HG02678 (cell line): ENCODE measurements around the gene BMP7.

Experiments used
- ATAC-seq: cut with Tn5 transposase; IDR thresholded peaks from one replicate; pipeline ENCODE4 v1.9.1; 2021; ENCODE audit warnings: mild to moderate bottlenecking, moderate library complexity; ENCODE audit not compliant: unreplicated experiment

Gene BMP7

GRCh38 chr20:57214948-57215347 lies 51.5 kb downstream of the BMP7 start:
- ATAC-seq, result no peak

DNA sequence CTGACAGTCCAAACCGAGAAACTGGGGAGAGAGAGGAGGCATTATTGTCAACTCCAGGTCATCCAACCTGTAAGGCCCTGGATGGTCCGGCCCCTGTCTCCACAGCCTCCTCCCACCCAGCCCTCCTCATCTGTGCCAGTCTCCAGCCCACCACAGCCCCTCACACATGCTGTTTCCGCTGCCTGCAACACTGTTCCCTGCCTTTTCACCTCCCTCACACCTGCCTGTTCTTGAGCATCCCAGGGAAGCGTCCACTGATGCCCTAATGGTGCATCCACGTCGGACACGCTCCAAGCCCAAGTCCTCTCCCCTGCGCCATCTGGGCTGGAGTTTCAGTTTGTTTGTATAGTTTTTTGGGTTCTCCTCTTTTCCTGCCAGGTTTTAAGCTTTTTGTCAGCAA lies 52.0 kb downstream of the BMP7 start:
- ATAC-seq, result no peak

GRCh38 chr20:57213924-57214323 lies 52.5 kb downstream of the BMP7 start:
- ATAC-seq, result no peak

DNA sequence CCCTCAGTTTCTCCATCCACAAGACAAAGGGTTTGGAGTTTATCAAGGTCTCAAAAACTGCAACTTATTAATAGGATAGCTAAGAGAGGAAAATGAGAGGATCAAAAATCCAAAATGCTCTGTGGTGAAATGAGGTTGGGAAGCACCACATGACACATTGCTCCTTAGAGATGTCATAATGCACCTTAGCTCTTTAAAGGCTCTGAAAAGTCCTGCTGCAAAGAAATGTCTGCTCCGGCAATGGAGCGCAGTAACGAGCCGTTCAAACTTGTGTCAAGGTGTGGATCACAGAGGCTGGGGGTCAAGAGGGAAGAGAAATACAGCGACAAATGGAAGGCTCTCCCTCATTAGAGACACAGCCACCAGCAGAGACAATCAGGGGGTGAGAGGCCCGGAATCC lies 53.1 kb downstream of the BMP7 start:
- no peak for ATAC-seq

- no peak for ATAC-seq
Observed at GRCh38 chr20:57212534-57213276, 53.7 kb downstream of the BMP7 start.

DNA sequence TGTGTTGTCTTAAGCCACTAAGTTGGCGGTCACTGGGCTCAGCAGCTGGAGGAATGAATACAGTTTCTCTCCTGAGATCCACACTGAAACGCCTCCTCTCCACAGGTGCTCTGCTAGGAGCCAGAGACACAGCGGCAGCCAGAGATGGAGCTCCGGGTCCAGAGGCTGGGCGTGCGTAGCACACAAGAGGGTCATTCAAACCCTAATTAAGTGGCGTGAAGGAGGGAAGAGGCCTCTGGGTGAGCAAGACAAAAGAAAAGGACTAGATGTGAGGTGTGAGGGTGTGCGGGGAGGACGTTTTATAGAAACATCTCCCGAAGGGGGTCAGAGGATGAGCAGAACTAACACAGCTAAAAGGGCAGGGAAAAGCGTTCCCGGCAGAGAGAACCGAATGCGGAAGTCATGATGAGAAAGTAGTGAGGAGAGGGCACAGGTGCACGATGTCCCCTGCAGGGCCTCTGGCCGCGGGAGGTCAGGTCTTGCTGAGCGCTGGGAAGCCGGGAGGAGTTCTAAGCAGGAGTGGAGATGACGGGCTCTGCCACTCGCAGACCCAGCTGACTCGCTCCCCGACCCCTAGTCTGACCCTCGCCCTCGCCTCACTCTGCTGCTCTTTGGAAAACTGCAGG lies 54.4 kb downstream of the BMP7 start:
- no peak for ATAC-seq

DNA sequence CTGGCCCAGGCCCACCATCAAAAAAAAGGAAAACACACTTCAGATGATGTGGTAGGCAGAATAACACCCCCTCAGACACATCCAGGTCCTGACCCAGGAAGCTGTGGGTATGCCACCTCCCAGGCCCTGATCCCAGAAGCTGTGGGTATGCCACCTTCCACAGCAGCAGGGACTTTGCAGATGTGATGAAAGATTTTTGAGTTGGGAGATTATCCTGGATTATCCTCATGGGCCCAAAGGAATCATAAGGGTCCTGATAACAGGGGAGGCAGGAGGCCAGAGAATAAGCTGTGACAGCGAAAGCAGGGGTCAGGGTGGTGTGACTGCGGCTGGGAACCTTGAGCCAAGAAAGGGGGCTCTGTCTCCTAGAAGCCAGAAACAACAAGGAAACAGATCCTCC lies 55.0 kb downstream of the BMP7 start:
- no peak for ATAC-seq

- ATAC-seq, result no peak
Observed at GRCh38 chr20:57210911-57211280, 55.5 kb downstream of the BMP7 start.

DNA sequence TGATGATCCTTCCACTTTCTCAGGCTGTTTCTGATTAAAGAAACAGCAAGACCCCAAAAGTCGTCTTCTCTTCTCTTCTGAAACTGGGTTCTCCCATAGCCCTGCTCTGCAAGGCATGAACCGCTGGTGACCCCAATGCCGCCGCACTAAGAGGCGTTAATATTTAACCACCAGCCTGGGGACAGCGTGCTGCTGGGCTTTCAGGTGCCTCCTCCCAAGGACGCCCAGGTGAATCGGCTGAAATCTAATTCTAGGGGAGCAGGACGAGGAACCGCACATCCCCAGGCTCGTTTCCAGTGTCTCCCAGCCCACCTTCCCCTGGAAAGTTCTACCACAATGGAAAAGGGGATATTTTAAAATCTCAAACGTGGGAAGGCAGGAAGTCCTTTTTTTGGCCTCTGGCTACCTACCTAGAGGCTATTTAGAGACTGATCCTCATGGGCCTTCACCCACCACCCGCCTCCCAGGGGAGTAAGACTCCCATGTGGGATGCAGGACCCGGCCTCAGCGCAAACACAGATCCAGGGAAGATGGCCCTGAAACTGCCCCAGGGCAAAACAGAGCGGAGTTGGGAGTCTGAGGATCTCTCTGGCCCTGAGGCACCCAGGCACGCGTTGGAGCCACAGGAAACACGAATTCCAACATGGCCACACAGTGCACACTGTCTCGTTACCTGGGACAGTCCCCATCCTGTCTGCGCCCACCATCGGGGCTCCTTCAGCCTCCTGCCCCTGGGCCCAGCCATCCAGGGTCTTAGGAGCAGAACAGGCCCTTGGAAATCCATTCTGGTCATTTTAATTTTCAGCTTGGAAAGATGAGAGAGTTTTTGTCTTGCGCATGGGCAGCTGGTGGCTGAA lies 56.2 kb downstream of the BMP7 start:
- ATAC-seq, result no peak

GRCh38 chr20:57209413-57209812 lies 57.0 kb downstream of the BMP7 start:
- ATAC-seq, result no peak

DNA sequence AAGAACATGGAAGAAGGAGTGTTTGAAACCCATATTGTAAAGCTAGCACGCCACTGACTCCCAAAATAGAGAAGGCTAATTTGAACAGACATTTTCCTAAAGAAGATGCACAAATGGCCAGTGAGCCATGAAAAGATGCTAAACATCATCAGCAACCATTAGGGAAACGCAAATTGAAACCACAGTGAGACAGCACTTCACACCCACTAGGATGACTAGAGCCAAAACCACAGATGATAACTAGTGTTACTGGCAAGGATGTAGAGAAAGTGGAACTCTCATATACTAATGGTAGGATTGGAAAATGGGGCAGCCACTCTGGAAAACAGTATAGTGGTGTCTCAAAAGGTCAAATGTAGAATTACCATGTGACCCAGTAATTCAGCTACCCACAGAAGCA lies 58.2 kb downstream of the BMP7 start:
- ATAC-seq, result no peak

DNA sequence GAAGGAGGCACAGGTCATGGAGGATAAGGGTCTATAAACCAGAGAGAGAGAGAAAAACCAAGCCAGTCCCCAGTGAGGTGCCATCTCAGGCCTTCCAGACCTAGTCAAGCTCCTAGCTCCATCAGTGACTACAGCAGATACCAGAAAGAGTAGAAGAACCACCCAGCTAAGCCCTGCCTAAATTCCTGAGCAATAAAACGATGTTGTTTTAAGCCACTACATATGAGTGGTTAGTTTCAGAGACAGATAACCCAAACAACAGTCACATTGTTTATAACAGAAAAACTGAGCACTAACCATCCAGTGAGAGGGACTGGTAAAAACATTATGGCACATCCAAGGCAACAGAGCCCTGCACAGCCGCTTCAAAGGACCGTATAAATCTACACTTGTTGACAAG lies 59.2 kb downstream of the BMP7 start:
- ATAC-seq, result no peak

- no peak for ATAC-seq
Observed at GRCh38 chr20:57205606-57206219, 60.7 kb downstream of the BMP7 start.

GRCh38 chr20:57203986-57204385 lies 62.5 kb downstream of the BMP7 start:
- ATAC-seq, result no peak

DNA sequence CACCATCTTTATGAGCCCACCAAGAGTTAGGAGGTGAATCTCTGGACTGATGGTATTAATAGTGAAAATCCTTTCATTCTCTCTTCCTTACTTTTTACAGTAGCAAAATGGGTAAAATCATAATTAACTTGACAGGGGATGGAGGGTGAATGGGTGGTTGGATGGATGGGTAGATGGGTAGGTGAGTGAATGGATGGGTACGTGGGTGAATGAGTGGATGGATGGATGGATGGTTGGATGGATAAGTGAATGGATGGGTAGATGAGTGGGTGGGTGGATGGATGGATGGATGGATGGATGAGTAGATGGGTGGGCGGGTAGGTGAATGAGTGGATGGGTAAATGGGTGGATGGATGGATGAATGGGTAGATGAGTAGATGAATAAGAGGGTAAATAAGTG lies 63.2 kb downstream of the BMP7 start:
- ATAC-seq, result no peak

GRCh38 chr20:57202309-57202708 lies 64.1 kb downstream of the BMP7 start:
- ATAC-seq, result no peak

GRCh38 chr20:57200882-57201695 lies 65.4 kb downstream of the BMP7 start:
- no peak for ATAC-seq

GRCh38 chr20:57199656-57200405 lies 66.6 kb downstream of the BMP7 start:
- no peak for ATAC-seq

- ATAC-seq, result no peak
Observed at GRCh38 chr20:57198132-57199072, 68.0 kb downstream of the BMP7 start.
